GM18517 (cell line): ENCODE results near the gene HBP1.
"Not testable (repeated sequence)": the region's sequence is repeated elsewhere in the genome, so short reads cannot be mapped to it uniquely, and the experiment has no call there.

ENCODE experiments used
- ATAC-seq: cut with Tn5 transposase; IDR thresholded peaks from one replicate; pipeline ENCODE4 v1.9.1; 2021; ENCODE audit warnings: mild to moderate bottlenecking, moderate library complexity; ENCODE audit not compliant: unreplicated experiment

Gene HBP1

GRCh38 chr7:107224374-107225223 lies 55.8 kb downstream of the HBP1 start:
- no peak for ATAC-seq

GRCh38 chr7:107228291-107228690 lies 59.5 kb downstream of the HBP1 start:
- no peak for ATAC-seq

- no peak for ATAC-seq
Measured at GRCh38 chr7:107230334-107230733, 61.5 kb downstream of the HBP1 start.

GRCh38 chr7:107232568-107233090 lies 63.8 kb downstream of the HBP1 start:
- ATAC-seq, result no peak

- ATAC-seq, result no peak
Measured at GRCh38 chr7:107233174-107233573, 64.4 kb downstream of the HBP1 start.

- no peak for ATAC-seq
Measured at GRCh38 chr7:107233981-107234380, 65.2 kb downstream of the HBP1 start.

GRCh38 chr7:107234436-107234835 lies 65.6 kb downstream of the HBP1 start:
- ATAC-seq, result no peak

- no peak for ATAC-seq
Measured at GRCh38 chr7:107236862-107237261, 68.1 kb downstream of the HBP1 start.

GRCh38 chr7:107237451-107237850 lies 68.6 kb downstream of the HBP1 start:
- no peak for ATAC-seq

GRCh38 chr7:107242267-107242666 lies 73.5 kb downstream of the HBP1 start:
- ATAC-seq, result no peak

- ATAC-seq, result no peak
Measured at GRCh38 chr7:107244613-107245012, 75.8 kb downstream of the HBP1 start.

- not testable (repeated sequence) for ATAC-seq
Measured at GRCh38 chr7:107246836-107247235, 78.0 kb downstream of the HBP1 start.

- ATAC-seq, result no peak
Measured at GRCh38 chr7:107248551-107249316, 79.9 kb downstream of the HBP1 start.

GRCh38 chr7:107251963-107252362 lies 83.2 kb downstream of the HBP1 start:
- no peak for ATAC-seq
